GM23338 (cell line): ENCODE measurements around the gene SCIN. TPM values are rescaled to one million over a fixed set of nuclear protein-coding genes. Genes with fewer than 3 reads are reported as not detected.

Experiments used
- ATAC-seq: fragments of 200-7000 bp; cut with Tn5 transposase; 3 replicates; pipeline ENCODE4 v1.9.1; 2020
- DNase-seq: peaks from one replicate; pipeline ENCODE4 v3.0.0-alpha.2; 2015; ENCODE audit warnings: low spot score
- H2AFZ ChIP-seq: fragments of 200-600 bp; sonication (generic); 2 replicates; pipeline ENCODE4 v1.8.0; 2016; ENCODE audit warnings: antibody characterized with exemption, mild to moderate bottlenecking, moderate library complexity
- H3F3A ChIP-seq: fragments of 200-600 bp; sonication (generic); replicated peaks from 2 replicates; pipeline ENCODE4 v1.8.0; 2017; ENCODE audit warnings: antibody characterized with exemption, mixed run types, low read depth
- H3K27ac ChIP-seq: fragments of 200-600 bp; sonication (generic); 2 replicates; pipeline ENCODE4 v1.6.1; 2016; ENCODE audit warnings: low read depth
- H3K27me3 ChIP-seq: fragments of 200-600 bp; sonication (generic); 2 replicates; pipeline ENCODE4 v1.8.0; 2016; ENCODE audit warnings: mild to moderate bottlenecking, mixed run types, moderate library complexity; ENCODE audit not compliant: insufficient read depth
- H3K36me3 ChIP-seq: fragments of 200-600 bp; sonication (generic); 2 replicates; pipeline ENCODE4 v1.8.0; 2016; ENCODE audit warnings: mild to moderate bottlenecking; ENCODE audit not compliant: insufficient read depth
- H3K4me1 ChIP-seq: fragments of 200-600 bp; sonication (generic); 2 replicates; pipeline ENCODE4 v1.8.0; 2016; ENCODE audit warnings: mild to moderate bottlenecking, moderate library complexity; ENCODE audit not compliant: insufficient read depth
- H3K4me2 ChIP-seq: fragments of 200-600 bp; sonication (generic); 2 replicates; pipeline ENCODE4 v1.7.1; 2017; ENCODE audit warnings: mixed run types
- H3K4me3 ChIP-seq: fragments of 200-600 bp; sonication (generic); 2 replicates; pipeline ENCODE4 v1.6.1; 2016; ENCODE audit warnings: mixed run types
- H3K79me2 ChIP-seq: fragments of 200-600 bp; sonication (generic); replicated peaks from 2 replicates; pipeline ENCODE4 v1.8.0; 2017; ENCODE audit warnings: mild to moderate bottlenecking; ENCODE audit not compliant: insufficient read depth
- H3K9me2 ChIP-seq: fragments of 200-600 bp; sonication (generic); 2 replicates; pipeline ENCODE4 v1.8.0; 2017; ENCODE audit not compliant: insufficient read depth
- H4K20me1 ChIP-seq: fragments of 200-600 bp; sonication (generic); replicated peaks from 2 replicates; pipeline ENCODE4 v1.8.0; 2017; ENCODE audit warnings: mild to moderate bottlenecking; ENCODE audit not compliant: insufficient read depth
- H3K27ac Mint-ChIP-seq: 2 replicates; pipeline ENCODE4 v1.8.0; 2020; ENCODE audit warnings: inconsistent platforms, mild to moderate bottlenecking, moderate library complexity, mixed read lengths
- H3K27me3 Mint-ChIP-seq: 3 replicates; pipeline ENCODE4 v1.8.0; 2022; ENCODE audit warnings: low read depth, mild to moderate bottlenecking, moderate library complexity, mixed read lengths, inconsistent platforms; ENCODE audit not compliant: insufficient read depth, poor library complexity
- H3K36me3 Mint-ChIP-seq: 3 replicates; pipeline ENCODE4 v1.8.0; 2021; ENCODE audit warnings: low read depth, mild to moderate bottlenecking, inconsistent platforms, moderate library complexity, mixed read lengths
- H3K4me1 Mint-ChIP-seq: 3 replicates; pipeline ENCODE4 v1.8.0; 2020; ENCODE audit warnings: mild to moderate bottlenecking, inconsistent platforms, mixed read lengths
- H3K4me3 Mint-ChIP-seq: 3 replicates; pipeline ENCODE4 v1.8.0; 2021; ENCODE audit warnings: moderate library complexity, mild to moderate bottlenecking, inconsistent platforms, mixed read lengths
- H3K9me3 Mint-ChIP-seq: 3 replicates; pipeline ENCODE4 v1.8.0; 2020; ENCODE audit warnings: moderate library complexity, mild to moderate bottlenecking, inconsistent platforms, mixed read lengths
- CREB1 ChIP-seq: fragments of 250-450 bp; sonication (Bioruptor Pico); IDR thresholded peaks from 2 replicates; pipeline ENCODE4 v1.5.0; 2020; ENCODE audit warnings: low read depth, mild to moderate bottlenecking, moderate library complexity
- EZH2 ChIP-seq: fragments of 200-600 bp; sonication (generic); IDR thresholded peaks from one replicate; pipeline ENCODE4 v1.8.0; 2017; ENCODE audit warnings: antibody characterized with exemption, mild to moderate bottlenecking, low read depth; ENCODE audit not compliant: unreplicated experiment
- EZH2phosphoT487 ChIP-seq: fragments of 200-600 bp; sonication (generic); IDR thresholded peaks from one replicate; pipeline ENCODE4 v1.8.1; 2018; ENCODE audit warnings: antibody characterized with exemption; ENCODE audit not compliant: unreplicated experiment
- JUNB ChIP-seq: IDR thresholded peaks from one replicate; pipeline ENCODE4 v1.6.1; 2016; ENCODE audit warnings: antibody characterized with exemption; ENCODE audit not compliant: unreplicated experiment
- NANOG ChIP-seq: IDR thresholded peaks from 2 replicates; pipeline ENCODE4 v1.6.1; 2016; ENCODE audit warnings: antibody characterized with exemption, borderline replicate concordance
- POLR2AphosphoS5 ChIP-seq: IDR thresholded peaks from 2 replicates; pipeline ENCODE4 v1.6.1; 2016; ENCODE audit warnings: antibody characterized with exemption, low read depth
- STAT1 ChIP-seq: IDR thresholded peaks from one replicate; pipeline ENCODE4 v1.6.1; 2016; ENCODE audit warnings: antibody characterized with exemption; ENCODE audit not compliant: unreplicated experiment
- ZNF114 ChIP-seq: fragments of 250-450 bp; sonication (Bioruptor Pico); IDR thresholded peaks from 2 replicates; pipeline ENCODE4 v1.5.0; 2020; ENCODE audit warnings: mild to moderate bottlenecking, moderate library complexity
- ZNF331 ChIP-seq: fragments of 250-450 bp; sonication (Bioruptor Pico); IDR thresholded peaks from 2 replicates; pipeline ENCODE4 v1.5.0; 2020; ENCODE audit warnings: low read depth, mild to moderate bottlenecking, moderate library complexity
- polyA plus RNA-seq: library from polyadenylated mRNA; unstranded; fragments of >200 nt; fragmentation: Nextera tagmentation; extraction: Ambion mirVana; gene quantifications from 2 replicates; pipeline ENCODE4 v1.2.1, GENCODE V29; 2016
- total RNA-seq: library from RNA; depleted of rRNA; stranded (reverse); fragments of >200 nt; shearing (Covaris generic); gene quantifications from 2 replicates; pipeline ENCODE4 v1.2.3, GENCODE V29; 2014
- TF ChIP-seq, protein P1 (sequence below): IDR thresholded peaks from 2 replicates; pipeline ENCODE4 v1.6.1; 2016; ENCODE audit warnings: antibody characterized with exemption
- TF ChIP-seq, protein P2 (sequence below), 2 experiments: fragments of 200-600 bp in 1 of 2; sonication (generic) in 1 of 2; conservative IDR thresholded peaks; 2 replicates each; pipeline versions ENCODE4 v1.5.1 to v1.6.1; 2016 to 2017; ENCODE audit warnings: antibody characterized with exemption in 2 of 2, low read depth in 2 of 2, mild to moderate bottlenecking in 2 of 2, moderate library complexity in 1 of 2
- TF ChIP-seq, protein P3 (sequence below): fragments of 250-450 bp; sonication (Bioruptor Pico); IDR thresholded peaks from 2 replicates; pipeline ENCODE4 v1.5.0; 2020; ENCODE audit warnings: mild to moderate bottlenecking, moderate library complexity
- TF ChIP-seq, protein P4 (sequence below): IDR thresholded peaks from one replicate; pipeline ENCODE4 v1.6.1; 2018; ENCODE audit warnings: antibody characterized with exemption; ENCODE audit not compliant: unreplicated experiment

SCIN gene
- total and polyA plus RNA-seq, 2 experiments from 2014 or later, result 0.80 to 0.92 TPM

DNA sequence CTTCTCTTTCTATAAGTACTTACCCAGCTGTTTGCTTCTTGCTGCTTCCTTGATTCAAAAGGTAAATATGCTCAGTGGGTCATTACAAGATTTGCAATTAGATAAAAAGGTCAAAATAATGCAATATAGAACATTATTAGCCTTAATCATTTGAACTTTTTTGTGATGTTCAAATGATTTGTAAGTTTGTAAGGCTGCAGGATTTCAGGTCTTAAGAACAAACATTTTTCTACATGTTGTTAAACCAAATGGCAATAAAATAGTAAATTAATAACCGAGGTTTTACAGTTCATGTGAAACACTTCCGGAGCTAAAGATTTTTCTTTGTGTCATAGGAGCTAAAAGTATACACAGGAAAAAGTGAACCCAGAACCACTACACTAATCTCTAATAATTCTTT lies 16.2 kb upstream of the SCIN start:
- no peak overlapping the region for H3K4me2 ChIP-seq
- no peaks in the 10 kb centered on the region for H3K79me2 ChIP-seq
- no peak overlapping the region for H3K4me3 ChIP-seq
- no peak overlapping the region for H3K4me3 Mint-ChIP-seq
- H3K27ac ChIP-seq, result no peak overlapping the region
- H3K4me1 ChIP-seq, result peaks cover 5% of the 10 kb centered on the region; the same call in 1 of the 2 replicates
- no peaks in the 10 kb centered on the region for H4K20me1 ChIP-seq
- TF ChIP-seq STAT1 (no peak), EZH2 (no peak), EZH2phosphoT487 (no peak), CREB1 (no peak), POLR2AphosphoS5 (no peak), ZNF114 (CRISPR knock-in tag) (no peak), NANOG (no peak), ZNF331 (CRISPR knock-in tag) (no peak), JUNB (no peak)
- TF ChIP-seq, protein P1, sequence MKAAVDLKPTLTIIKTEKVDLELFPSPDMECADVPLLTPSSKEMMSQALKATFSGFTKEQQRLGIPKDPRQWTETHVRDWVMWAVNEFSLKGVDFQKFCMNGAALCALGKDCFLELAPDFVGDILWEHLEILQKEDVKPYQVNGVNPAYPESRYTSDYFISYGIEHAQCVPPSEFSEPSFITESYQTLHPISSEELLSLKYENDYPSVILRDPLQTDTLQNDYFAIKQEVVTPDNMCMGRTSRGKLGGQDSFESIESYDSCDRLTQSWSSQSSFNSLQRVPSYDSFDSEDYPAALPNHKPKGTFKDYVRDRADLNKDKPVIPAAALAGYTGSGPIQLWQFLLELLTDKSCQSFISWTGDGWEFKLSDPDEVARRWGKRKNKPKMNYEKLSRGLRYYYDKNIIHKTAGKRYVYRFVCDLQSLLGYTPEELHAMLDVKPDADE, result no peak
- TF ChIP-seq, protein P2, sequence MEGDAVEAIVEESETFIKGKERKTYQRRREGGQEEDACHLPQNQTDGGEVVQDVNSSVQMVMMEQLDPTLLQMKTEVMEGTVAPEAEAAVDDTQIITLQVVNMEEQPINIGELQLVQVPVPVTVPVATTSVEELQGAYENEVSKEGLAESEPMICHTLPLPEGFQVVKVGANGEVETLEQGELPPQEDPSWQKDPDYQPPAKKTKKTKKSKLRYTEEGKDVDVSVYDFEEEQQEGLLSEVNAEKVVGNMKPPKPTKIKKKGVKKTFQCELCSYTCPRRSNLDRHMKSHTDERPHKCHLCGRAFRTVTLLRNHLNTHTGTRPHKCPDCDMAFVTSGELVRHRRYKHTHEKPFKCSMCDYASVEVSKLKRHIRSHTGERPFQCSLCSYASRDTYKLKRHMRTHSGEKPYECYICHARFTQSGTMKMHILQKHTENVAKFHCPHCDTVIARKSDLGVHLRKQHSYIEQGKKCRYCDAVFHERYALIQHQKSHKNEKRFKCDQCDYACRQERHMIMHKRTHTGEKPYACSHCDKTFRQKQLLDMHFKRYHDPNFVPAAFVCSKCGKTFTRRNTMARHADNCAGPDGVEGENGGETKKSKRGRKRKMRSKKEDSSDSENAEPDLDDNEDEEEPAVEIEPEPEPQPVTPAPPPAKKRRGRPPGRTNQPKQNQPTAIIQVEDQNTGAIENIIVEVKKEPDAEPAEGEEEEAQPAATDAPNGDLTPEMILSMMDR (conservative IDR thresholded peaks at IDR 0.05; ENCODE audit: low read depth in 2 of 2), result no peak
- TF ChIP-seq, protein P3, sequence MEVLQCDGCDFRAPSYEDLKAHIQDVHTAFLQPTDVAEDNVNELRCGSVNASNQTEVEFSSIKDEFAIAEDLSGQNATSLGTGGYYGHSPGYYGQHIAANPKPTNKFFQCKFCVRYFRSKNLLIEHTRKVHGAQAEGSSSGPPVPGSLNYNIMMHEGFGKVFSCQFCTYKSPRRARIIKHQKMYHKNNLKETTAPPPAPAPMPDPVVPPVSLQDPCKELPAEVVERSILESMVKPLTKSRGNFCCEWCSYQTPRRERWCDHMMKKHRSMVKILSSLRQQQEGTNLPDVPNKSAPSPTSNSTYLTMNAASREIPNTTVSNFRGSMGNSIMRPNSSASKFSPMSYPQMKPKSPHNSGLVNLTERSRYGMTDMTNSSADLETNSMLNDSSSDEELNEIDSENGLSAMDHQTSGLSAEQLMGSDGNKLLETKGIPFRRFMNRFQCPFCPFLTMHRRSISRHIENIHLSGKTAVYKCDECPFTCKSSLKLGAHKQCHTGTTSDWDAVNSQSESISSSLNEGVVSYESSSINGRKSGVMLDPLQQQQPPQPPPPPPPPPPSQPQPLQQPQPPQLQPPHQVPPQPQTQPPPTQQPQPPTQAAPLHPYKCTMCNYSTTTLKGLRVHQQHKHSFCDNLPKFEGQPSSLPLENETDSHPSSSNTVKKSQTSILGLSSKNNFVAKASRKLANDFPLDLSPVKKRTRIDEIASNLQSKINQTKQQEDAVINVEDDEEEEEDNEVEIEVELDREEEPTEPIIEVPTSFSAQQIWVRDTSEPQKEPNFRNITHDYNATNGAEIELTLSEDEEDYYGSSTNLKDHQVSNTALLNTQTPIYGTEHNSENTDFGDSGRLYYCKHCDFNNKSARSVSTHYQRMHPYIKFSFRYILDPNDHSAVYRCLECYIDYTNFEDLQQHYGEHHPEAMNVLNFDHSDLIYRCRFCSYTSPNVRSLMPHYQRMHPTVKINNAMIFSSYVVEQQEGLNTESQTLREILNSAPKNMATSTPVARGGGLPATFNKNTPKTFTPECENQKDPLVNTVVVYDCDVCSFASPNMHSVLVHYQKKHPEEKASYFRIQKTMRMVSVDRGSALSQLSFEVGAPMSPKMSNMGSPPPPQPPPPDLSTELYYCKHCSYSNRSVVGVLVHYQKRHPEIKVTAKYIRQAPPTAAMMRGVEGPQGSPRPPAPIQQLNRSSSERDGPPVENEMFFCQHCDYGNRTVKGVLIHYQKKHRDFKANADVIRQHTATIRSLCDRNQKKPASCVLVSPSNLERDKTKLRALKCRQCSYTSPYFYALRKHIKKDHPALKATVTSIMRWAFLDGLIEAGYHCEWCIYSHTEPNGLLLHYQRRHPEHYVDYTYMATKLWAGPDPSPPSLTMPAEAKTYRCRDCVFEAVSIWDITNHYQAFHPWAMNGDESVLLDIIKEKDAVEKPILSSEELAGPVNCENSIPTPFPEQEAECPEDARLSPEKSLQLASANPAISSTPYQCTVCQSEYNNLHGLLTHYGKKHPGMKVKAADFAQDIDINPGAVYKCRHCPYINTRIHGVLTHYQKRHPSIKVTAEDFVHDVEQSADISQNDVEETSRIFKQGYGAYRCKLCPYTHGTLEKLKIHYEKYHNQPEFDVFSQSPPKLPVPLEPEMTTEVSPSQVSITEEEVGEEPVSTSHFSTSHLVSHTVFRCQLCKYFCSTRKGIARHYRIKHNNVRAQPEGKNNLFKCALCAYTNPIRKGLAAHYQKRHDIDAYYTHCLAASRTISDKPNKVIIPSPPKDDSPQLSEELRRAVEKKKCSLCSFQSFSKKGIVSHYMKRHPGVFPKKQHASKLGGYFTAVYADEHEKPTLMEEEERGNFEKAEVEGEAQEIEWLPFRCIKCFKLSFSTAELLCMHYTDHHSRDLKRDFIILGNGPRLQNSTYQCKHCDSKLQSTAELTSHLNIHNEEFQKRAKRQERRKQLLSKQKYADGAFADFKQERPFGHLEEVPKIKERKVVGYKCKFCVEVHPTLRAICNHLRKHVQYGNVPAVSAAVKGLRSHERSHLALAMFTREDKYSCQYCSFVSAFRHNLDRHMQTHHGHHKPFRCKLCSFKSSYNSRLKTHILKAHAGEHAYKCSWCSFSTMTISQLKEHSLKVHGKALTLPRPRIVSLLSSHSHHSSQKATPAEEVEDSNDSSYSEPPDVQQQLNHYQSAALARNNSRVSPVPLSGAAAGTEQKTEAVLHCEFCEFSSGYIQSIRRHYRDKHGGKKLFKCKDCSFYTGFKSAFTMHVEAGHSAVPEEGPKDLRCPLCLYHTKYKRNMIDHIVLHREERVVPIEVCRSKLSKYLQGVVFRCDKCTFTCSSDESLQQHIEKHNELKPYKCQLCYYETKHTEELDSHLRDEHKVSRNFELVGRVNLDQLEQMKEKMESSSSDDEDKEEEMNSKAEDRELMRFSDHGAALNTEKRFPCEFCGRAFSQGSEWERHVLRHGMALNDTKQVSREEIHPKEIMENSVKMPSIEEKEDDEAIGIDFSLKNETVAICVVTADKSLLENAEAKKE, result no peak
- TF ChIP-seq, protein P4, sequence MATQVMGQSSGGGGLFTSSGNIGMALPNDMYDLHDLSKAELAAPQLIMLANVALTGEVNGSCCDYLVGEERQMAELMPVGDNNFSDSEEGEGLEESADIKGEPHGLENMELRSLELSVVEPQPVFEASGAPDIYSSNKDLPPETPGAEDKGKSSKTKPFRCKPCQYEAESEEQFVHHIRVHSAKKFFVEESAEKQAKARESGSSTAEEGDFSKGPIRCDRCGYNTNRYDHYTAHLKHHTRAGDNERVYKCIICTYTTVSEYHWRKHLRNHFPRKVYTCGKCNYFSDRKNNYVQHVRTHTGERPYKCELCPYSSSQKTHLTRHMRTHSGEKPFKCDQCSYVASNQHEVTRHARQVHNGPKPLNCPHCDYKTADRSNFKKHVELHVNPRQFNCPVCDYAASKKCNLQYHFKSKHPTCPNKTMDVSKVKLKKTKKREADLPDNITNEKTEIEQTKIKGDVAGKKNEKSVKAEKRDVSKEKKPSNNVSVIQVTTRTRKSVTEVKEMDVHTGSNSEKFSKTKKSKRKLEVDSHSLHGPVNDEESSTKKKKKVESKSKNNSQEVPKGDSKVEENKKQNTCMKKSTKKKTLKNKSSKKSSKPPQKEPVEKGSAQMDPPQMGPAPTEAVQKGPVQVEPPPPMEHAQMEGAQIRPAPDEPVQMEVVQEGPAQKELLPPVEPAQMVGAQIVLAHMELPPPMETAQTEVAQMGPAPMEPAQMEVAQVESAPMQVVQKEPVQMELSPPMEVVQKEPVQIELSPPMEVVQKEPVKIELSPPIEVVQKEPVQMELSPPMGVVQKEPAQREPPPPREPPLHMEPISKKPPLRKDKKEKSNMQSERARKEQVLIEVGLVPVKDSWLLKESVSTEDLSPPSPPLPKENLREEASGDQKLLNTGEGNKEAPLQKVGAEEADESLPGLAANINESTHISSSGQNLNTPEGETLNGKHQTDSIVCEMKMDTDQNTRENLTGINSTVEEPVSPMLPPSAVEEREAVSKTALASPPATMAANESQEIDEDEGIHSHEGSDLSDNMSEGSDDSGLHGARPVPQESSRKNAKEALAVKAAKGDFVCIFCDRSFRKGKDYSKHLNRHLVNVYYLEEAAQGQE, result no peak
- H3K4me1 Mint-ChIP-seq, result peaks cover 10% of the 10 kb centered on the region
- H2AFZ ChIP-seq, result no peak overlapping the region
- peaks cover 4% of the 10 kb centered on the region; the same call in 1 of the 2 replicates for H3K9me2 ChIP-seq
- no peaks in the 10 kb centered on the region for H3K27me3 ChIP-seq
- H3K9me3 Mint-ChIP-seq, result peaks cover 12% of the 10 kb centered on the region
- no peaks in the 10 kb centered on the region for H3K27me3 Mint-ChIP-seq
- no peaks in the 10 kb centered on the region for H3K36me3 ChIP-seq
- ATAC-seq (no peak), DNase-seq (no peak)
- no peaks in the 10 kb centered on the region for H3F3A ChIP-seq
- peaks cover 15% of the 10 kb centered on the region for H3K36me3 Mint-ChIP-seq
- H3K27ac Mint-ChIP-seq, result no peak overlapping the region
